ENCODE data around the gene CD1E.

Gene CD1E

DNA sequence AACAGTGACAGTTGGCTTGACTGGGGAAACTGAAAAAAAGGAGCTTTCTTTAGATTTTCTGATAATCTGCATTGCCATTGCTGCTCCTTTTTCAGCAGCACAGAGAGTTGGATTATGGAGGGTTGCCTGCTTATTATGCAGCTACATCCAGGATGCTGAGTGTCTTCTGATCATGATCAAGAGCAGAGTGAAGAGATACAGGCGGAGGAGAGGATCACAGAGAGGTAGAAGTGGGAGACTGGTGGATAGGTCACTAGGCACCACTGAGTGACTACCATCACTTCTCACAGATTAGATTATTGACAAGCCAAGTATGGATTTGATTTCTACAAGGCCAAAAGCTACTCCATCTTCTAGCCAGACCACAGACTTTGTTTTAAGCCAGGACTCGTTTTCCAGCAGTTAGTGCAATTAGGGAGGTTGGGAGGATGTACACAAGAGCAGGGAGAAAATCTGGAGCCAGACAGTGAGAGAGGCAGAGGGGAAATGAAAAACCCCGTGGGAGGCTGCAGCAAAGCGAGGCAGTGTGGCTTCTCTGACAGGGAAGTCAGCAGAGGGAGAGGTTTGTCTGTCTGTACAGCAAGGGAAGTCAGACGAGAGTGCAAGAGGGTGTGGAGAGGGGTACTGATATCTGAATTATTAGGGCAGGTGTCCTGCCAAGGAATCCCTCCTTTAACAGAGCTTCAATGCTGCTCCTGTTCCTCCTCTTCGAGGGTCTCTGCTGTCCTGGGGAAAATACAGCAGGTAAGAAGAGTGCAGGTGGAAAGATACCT lies at the start of gene CD1E:
TSS of gene CD1E (plus strand) at position 592 of the 773 bp plus-strand sequence. CDS start at position 687, 95 bp downstream.
- no peak within 1 kb of the TSS for H3K27ac Mint-ChIP-seq (ENCODE audit: low read depth)
- H3K4me3 Mint-ChIP-seq, result no peak within 1 kb of the TSS
- H3K4me1 Mint-ChIP-seq, result no peaks in the 10 kb centered on the region
- peaks cover 1% of the 10 kb centered on the region for H3K36me3 Mint-ChIP-seq (ENCODE audit: insufficient read depth)
- no peak for DNase-seq (ENCODE audit: low spot score in 2 of 2)
- no peaks in the 10 kb centered on the region for H3K9me3 Mint-ChIP-seq
- peaks cover 52% of the 10 kb centered on the region for H3K27me3 Mint-ChIP-seq
- no peak for ATAC-seq (replicated peaks; ENCODE audit: extremely low read depth, poor library complexity, severe bottlenecking)

DNA sequence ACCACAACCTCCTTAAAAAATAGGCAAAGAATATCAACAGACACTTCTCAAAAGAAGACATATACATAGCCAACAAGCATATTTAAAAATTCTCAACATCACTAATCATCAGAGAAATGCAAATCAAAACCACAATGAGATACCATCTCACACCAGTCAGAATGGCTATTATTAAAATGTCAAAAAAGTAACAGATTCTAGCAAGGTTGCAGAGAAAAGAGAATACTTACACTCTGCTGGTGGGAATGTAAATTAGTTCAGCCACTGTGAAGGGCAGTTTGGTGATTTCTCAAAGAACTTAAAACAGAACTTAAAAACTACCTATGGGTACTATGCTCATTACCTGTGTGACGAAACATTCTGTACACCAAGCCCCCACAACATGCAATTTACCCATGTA lies 43.1 kb upstream of the CD1E start:
- Mint-ChIP-seq H3K9me3 (peaks cover 11% of the 10 kb centered on the region), H3K27me3 (peaks cover 24% of the 10 kb centered on the region), H3K36me3 (ENCODE audit: insufficient read depth) (no peaks in the 10 kb centered on the region), H3K4me1 (no peaks in the 10 kb centered on the region), H3K27ac (ENCODE audit: low read depth) (no peak overlapping the region), H3K4me3 (no peak overlapping the region)
- no peak for DNase-seq (ENCODE audit: low spot score in 2 of 2)
- ATAC-seq (replicated peaks; ENCODE audit: extremely low read depth, poor library complexity, severe bottlenecking), result no peak

DNA sequence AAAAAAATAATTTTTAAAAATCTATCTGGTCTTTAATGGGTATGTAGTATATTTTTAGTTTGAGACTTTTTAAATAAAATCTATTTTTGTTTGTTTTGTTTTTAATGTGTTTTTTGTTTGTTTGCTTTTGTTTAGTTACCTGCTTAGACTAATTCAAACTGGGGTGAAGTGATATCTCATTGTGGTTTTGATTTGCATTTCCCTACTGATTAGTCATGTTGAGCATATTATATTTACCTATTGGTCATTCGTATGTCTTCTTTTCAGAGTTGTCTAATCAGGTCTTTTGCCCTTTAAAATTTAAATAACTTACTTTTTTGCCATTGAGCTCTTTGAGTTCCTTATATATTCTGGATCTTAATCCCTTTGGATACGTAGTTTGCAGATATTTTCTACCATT lies 42.6 kb upstream of the CD1E start:
- Mint-ChIP-seq H3K36me3 (ENCODE audit: insufficient read depth) (no peaks in the 10 kb centered on the region), H3K27me3 (peaks cover 20% of the 10 kb centered on the region), H3K4me1 (no peaks in the 10 kb centered on the region), H3K4me3 (no peak overlapping the region), H3K27ac (ENCODE audit: low read depth) (no peak overlapping the region), H3K9me3 (peaks cover 11% of the 10 kb centered on the region)
- ATAC-seq (replicated peaks; ENCODE audit: extremely low read depth, poor library complexity, severe bottlenecking), result no peak
- DNase-seq (ENCODE audit: low spot score in 2 of 2), result no peak

DNA sequence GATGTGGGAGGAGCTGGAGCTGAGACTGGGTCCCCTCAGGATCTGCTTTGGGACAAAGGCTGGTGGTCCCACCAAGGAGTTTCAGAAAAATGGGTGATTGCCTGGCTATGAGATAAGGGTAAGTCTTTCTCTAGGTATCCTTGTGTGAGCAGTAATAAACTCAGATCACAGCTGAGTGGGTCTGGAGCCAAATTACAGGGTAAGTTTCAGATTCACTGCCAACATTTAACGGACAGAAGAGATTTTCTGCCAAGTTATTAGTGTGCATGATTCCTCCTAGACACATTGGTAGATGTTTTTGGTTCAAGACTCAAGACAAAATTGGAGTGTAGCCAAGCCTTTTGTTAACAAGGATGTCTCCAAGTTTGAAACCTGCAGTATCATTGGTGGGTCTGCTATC lies 29.8 kb upstream of the CD1E start:
- no peak overlapping the region for H3K4me3 Mint-ChIP-seq
- no peak for DNase-seq (ENCODE audit: low spot score in 2 of 2)
- H3K27ac Mint-ChIP-seq (ENCODE audit: low read depth), result no peak overlapping the region
- no peaks in the 10 kb centered on the region for H3K36me3 Mint-ChIP-seq (ENCODE audit: insufficient read depth)
- H3K9me3 Mint-ChIP-seq, result no peaks in the 10 kb centered on the region
- H3K27me3 Mint-ChIP-seq, result peaks cover 59% of the 10 kb centered on the region
- no peak for ATAC-seq (replicated peaks; ENCODE audit: extremely low read depth, poor library complexity, severe bottlenecking)
- H3K4me1 Mint-ChIP-seq, result no peaks in the 10 kb centered on the region

DNA sequence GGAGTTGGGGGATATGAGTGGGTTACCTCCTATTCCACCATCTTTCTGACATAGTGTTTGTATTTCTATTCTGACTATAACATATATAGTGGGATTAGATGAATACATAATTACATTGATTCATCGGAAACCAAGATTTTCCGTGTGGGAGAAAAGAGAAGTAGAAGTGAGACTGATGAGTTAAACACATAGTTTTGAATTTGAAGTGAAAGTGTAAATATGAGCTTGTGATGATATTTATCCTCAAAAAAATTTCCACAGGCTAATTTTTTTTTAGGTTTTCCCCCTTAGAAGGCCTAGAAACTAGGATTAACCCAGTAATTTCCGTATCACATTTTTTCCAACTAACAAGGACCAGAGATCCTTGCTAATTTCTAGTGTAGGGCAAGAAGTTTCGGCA lies 29.3 kb upstream of the CD1E start:
- Mint-ChIP-seq H3K4me3 (no peak overlapping the region), H3K27ac (ENCODE audit: low read depth) (no peak overlapping the region), H3K27me3 (peaks cover 60% of the 10 kb centered on the region), H3K9me3 (no peaks in the 10 kb centered on the region), H3K36me3 (ENCODE audit: insufficient read depth) (no peaks in the 10 kb centered on the region), H3K4me1 (no peaks in the 10 kb centered on the region)
- no peak for ATAC-seq (replicated peaks; ENCODE audit: extremely low read depth, poor library complexity, severe bottlenecking)
- DNase-seq (ENCODE audit: low spot score in 2 of 2), result no peak

DNA sequence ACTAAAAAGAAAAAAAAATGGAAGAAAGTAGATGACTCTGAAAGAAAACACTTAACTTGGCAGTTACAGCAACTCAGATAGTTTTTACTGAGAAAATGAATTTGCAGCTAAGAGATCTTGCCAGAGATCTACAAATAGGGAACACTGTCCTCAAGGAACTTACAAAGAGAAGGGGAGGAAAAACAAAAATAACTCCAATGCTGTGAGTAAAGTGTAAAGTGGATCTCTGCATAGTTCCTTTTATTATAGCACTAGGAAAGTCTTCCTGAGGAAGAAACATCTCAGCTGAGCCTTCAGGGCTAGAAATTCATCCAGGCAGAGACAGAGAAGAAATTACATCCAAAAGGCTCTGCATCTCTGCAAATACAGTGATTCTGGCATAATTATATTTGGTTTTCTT lies 26.2 kb upstream of the CD1E start:
- Mint-ChIP-seq H3K36me3 (ENCODE audit: insufficient read depth) (no peaks in the 10 kb centered on the region), H3K27ac (ENCODE audit: low read depth) (no peak overlapping the region), H3K9me3 (no peaks in the 10 kb centered on the region), H3K4me3 (no peak overlapping the region), H3K4me1 (no peaks in the 10 kb centered on the region), H3K27me3 (peaks cover 34% of the 10 kb centered on the region)
- no peak for ATAC-seq (replicated peaks; ENCODE audit: extremely low read depth, poor library complexity, severe bottlenecking)
- DNase-seq (ENCODE audit: low spot score in 2 of 2), result no peak

DNA sequence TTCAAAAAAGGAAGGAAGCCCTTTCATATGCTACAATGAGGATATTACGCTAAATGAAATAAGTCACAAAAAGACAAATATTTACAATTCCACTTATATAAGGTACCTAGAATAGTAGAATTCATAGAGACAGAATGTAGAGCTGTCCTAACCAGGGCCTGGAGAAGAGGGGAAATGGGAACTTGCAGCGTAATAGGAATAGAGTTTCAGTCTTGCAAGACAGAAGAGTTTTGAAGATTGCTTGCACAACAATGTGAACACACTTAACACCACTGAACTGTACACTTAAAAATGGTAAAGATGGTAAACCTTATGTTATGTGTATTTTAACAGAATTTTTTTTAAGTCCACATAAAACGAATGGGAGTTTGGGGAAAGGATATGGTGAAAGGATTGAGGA lies 25.3 kb upstream of the CD1E start:
- H3K27me3 Mint-ChIP-seq, result peaks cover 25% of the 10 kb centered on the region
- no peaks in the 10 kb centered on the region for H3K9me3 Mint-ChIP-seq
- DNase-seq (ENCODE audit: low spot score in 2 of 2), result no peak
- ATAC-seq (replicated peaks; ENCODE audit: extremely low read depth, poor library complexity, severe bottlenecking), result no peak
- peaks cover 3% of the 10 kb centered on the region for H3K4me1 Mint-ChIP-seq
- H3K4me3 Mint-ChIP-seq, result no peak overlapping the region
- H3K27ac Mint-ChIP-seq (ENCODE audit: low read depth), result no peak overlapping the region
- no peaks in the 10 kb centered on the region for H3K36me3 Mint-ChIP-seq (ENCODE audit: insufficient read depth)

DNA sequence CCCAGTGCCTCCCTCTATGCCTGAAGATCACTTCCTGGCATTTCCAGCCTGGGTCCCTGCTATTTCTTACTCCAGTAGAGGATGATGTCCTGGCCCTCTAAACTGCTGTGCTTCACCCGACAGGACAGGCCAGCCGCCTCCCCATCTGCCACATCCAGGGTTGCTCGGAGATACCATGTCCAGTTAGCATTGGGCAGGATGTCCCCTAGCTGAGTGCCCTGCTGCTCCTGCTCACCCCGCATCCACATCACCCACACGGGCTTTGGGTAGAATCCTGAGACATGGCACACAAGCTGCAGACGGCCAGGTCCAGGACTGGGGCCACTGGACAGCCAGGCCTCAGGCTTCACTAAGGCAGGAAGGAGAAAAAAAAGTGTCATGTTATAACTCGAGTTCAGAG lies 24.4 kb upstream of the CD1E start:
- Mint-ChIP-seq H3K9me3 (no peaks in the 10 kb centered on the region), H3K36me3 (ENCODE audit: insufficient read depth) (no peaks in the 10 kb centered on the region), H3K4me1 (peaks cover 6% of the 10 kb centered on the region), H3K27me3 (peaks cover 16% of the 10 kb centered on the region), H3K4me3 (no peak overlapping the region), H3K27ac (ENCODE audit: low read depth) (no peak overlapping the region)
- DNase-seq (ENCODE audit: low spot score in 2 of 2) (no peak), ATAC-seq (replicated peaks; ENCODE audit: extremely low read depth, poor library complexity, severe bottlenecking) (no peak)

DNA sequence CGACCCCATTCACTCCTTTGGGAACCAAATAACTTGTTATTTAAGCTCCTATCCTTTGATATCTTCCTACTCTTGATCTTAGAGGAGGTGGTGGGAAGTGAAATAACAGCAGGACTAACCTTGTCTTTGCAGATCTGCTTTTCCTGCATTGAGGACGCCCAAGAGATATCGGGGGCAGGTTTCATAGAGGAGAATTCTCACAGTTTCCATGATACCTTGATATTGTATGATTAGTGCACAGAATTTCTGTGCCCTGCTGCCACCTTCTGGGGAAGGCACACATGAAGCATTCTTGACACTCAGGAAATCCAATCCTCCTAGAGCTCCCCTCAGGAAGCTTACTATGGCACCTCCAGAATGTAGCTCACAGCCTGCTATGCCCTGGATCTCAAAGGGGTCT lies 24.0 kb upstream of the CD1E start:
- Mint-ChIP-seq H3K27me3 (peaks cover 11% of the 10 kb centered on the region), H3K36me3 (ENCODE audit: insufficient read depth) (no peaks in the 10 kb centered on the region), H3K9me3 (no peaks in the 10 kb centered on the region), H3K4me1 (peaks cover 6% of the 10 kb centered on the region), H3K27ac (ENCODE audit: low read depth) (no peak overlapping the region), H3K4me3 (no peak overlapping the region)
- DNase-seq (ENCODE audit: low spot score in 2 of 2) (no peak), ATAC-seq (replicated peaks; ENCODE audit: extremely low read depth, poor library complexity, severe bottlenecking) (no peak)

DNA sequence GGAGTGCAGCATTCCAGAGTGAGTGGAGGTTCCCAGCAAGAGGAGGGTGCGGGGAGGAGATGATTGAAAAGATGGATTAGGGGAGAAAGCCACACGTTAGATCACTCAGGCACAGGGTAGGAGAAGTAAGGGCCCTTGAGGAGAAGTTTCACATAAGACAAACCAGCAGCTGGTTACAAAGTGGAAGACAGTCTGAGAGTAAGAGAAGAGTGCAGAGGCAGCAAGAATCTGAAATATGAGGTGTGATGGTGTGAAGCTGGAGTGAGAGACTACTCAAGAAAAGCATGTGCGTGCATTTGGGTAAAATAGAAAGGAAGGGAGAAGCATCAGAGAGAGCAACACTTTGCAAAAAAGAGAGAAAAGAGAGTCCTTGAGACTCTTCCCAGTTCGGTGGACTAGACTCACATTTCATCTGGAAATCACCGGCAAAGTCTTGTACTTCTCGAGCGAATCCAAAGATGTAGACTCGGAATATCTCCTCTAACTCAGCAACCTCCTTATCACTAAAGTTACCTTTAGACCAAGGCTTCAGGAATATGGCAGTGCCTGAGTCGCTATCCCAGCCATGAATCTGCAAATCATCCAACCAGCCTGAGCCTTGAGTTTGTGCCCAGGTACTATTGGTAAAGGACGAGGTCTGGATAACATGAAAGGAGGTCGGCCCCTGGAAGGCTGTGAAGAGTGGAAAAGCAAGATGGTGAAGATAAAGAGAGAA lies 23.1 kb upstream of the CD1E start:
- Mint-ChIP-seq H3K4me1 (peaks cover 6% of the 10 kb centered on the region), H3K36me3 (ENCODE audit: insufficient read depth) (no peaks in the 10 kb centered on the region), H3K27me3 (peaks cover 10% of the 10 kb centered on the region), H3K4me3 (no peak overlapping the region), H3K27ac (ENCODE audit: low read depth) (no peak overlapping the region), H3K9me3 (no peaks in the 10 kb centered on the region)
- DNase-seq (ENCODE audit: low spot score in 2 of 2) (no peak), ATAC-seq (replicated peaks; ENCODE audit: extremely low read depth, poor library complexity, severe bottlenecking) (no peak)

DNA sequence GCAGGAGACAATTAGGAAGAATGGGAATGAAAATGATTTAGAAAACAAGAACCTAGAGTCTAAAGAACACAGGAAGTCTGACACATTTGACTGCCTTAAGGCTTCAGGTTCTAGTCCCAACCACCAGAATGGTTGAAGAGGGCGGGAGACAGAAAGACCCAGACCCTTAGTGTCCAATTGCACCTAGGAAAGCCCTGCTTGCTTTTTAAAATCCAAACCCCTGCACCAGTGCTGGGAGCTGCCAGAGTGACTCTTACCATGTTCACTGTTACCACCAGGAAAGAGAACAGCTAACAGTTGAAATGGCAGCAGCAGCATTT lies 22.6 kb upstream of the CD1E start:
- ATAC-seq (replicated peaks; ENCODE audit: extremely low read depth, poor library complexity, severe bottlenecking) (no peak), DNase-seq (ENCODE audit: low spot score in 2 of 2) (no peak)
- Mint-ChIP-seq H3K9me3 (no peaks in the 10 kb centered on the region), H3K4me1 (peaks cover 6% of the 10 kb centered on the region), H3K27me3 (peaks cover 10% of the 10 kb centered on the region), H3K27ac (ENCODE audit: low read depth) (no peak overlapping the region), H3K4me3 (no peak overlapping the region), H3K36me3 (ENCODE audit: insufficient read depth) (no peaks in the 10 kb centered on the region)

DNA sequence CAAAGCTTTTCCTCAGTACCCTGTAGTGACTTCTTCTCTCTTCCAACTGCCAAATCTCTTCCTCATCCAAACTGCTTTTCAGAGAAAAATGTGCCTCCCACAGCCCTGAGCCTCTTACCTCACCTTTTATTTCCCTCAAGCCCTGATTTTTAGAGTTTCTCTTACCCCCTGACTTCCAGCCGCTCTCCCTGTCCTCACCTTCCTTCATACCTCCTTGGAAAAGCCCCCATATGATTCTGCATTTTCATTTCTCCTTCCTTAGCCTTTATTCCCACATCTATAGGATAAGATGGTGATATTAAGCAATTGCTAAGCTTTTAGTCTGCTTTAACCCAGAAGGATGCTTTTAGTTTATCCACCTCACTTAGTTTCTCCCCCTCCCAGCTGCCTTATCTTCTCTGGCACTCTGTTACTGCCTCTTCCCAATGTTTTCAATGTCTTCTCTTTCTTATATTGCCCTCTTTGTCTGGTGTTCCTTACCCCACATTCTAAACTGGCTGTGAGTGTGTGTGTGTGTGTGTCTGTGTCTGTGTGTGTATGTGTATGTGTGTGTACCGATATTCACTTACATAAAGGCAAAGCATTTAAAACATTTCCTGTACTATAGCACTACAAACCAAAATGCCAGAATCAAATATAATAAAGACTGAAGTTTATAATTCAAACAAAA lies 22.1 kb upstream of the CD1E start, which contains the start of gene CD1B:
TSS of gene CD1B (minus strand) at position 51 of the 670 bp plus-strand sequence. CDS start 108 bp downstream, outside the sequence.
- Mint-ChIP-seq H3K4me1 (peaks cover 6% of the 10 kb centered on the region), H3K9me3 (no peaks in the 10 kb centered on the region), H3K27ac (ENCODE audit: low read depth) (no peak within 1 kb of the TSS), H3K27me3 (peaks cover 10% of the 10 kb centered on the region), H3K36me3 (ENCODE audit: insufficient read depth) (no peaks in the 10 kb centered on the region), H3K4me3 (no peak within 1 kb of the TSS)
- ATAC-seq (replicated peaks; ENCODE audit: extremely low read depth, poor library complexity, severe bottlenecking) (no peak), DNase-seq (ENCODE audit: low spot score in 2 of 2) (no peak)

All from central memory CD8-positive, alpha-beta T cell (primary cell).